HG03097 (cell line): ENCODE results near the gene CLDN19.
"Not testable (repeated sequence)": the region's sequence is repeated elsewhere in the genome, so short reads cannot be mapped to it uniquely, and the experiment has no call there.

ENCODE experiments used
- ATAC-seq: cut with Tn5 transposase; IDR thresholded peaks from one replicate; pipeline ENCODE4 v1.9.1; 2021; ENCODE audit not compliant: unreplicated experiment, low FRiP score

The CLDN19 gene

DNA sequence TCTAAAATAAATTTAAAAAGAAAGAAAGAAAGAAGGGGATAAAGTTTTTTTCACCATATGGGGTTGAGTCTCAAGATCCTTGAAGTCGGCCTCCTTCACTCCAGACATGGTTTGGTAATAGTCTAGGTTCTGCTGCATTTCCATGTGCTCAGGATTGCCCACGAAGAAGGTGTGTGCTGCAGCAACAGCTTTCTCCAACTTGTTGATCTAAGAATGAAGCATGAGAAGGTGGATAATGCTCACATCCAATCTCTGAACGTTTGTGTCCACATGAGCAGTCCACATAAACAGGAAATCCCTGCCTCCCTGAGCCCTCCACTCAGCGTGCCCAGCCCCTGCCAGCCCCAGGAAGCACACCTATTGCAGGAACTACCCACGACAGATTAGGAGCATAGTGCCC lies 22.2 kb upstream of the CLDN19 start:
- ATAC-seq: no peak

DNA sequence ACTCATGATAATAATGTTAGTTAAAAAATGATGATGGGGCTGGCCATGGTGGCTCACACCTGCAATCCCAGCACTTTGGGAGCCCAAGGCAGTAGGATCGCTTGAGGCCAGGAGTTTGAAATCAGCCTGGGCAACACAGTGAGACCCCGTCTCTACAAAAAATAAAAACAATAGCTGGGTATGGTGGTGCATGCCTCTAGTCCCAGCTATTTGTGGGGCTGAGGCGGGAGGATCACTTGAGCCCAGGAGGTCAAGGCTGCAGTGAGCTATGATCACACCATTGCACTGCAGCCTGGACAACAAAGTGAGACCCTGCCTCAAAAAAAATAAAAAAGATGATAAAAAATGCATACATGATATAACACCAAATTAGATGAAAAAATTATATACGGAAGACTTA lies 21.5 kb upstream of the CLDN19 start:
- ATAC-seq: no peak

DNA sequence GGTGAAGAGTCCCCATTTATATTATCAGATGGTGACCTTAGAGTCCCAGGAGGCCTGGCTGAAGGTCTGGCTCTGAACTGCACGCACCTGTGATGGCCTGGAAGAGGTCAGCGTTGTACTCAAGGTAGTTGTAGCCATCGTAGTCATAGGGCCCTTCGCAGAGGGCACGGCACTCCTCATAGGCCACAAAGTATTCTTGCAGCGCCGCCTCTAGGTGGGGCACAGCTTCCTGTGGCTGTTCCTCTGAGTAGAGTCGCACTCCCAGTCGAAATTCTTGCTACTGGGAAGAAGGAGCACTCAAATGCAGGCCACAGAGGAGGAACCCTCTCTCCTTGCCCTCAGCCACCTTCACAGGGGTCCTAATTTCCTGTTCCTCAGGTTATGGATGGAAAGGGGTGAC lies 19.1 kb upstream of the CLDN19 start:
- no peak for ATAC-seq

DNA sequence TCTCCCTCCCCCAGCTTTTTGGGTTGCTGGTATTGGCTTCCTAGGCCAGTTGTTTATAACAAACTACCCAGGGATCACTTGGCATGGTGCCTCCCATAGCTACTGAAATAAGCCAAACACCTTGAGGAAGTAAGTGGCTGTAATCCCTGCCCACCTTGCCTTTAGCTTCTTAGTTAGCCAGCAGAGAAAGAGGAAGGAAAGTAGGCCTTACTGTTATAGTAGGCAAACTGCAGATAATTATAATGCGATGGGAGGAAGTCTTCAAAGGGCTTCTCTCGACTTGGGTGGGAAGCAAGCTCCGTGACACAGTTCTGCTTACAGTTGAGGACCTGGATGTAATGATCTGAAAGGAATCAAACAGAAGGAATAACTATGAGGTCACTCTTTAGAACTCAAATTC lies 18.6 kb upstream of the CLDN19 start:
- ATAC-seq: no peak

DNA sequence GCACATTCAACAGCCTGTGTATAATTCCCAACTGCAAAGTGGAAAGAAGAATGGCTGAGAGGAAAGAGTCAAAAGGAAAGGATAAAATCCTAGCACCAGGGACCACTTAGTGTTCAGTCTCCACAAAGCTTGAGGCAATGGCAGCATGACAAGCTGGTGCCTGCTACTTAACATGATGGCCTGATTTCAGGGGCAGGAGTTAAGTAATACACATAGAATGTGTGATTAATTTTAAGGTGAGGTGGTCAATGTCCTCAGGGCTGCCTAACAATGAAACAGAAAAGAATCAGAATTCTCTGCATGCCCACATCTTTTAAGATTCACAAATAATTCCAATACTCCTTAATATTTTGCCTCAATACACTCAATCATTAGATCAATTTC lies 17.8 kb upstream of the CLDN19 start:
- no peak for ATAC-seq

DNA sequence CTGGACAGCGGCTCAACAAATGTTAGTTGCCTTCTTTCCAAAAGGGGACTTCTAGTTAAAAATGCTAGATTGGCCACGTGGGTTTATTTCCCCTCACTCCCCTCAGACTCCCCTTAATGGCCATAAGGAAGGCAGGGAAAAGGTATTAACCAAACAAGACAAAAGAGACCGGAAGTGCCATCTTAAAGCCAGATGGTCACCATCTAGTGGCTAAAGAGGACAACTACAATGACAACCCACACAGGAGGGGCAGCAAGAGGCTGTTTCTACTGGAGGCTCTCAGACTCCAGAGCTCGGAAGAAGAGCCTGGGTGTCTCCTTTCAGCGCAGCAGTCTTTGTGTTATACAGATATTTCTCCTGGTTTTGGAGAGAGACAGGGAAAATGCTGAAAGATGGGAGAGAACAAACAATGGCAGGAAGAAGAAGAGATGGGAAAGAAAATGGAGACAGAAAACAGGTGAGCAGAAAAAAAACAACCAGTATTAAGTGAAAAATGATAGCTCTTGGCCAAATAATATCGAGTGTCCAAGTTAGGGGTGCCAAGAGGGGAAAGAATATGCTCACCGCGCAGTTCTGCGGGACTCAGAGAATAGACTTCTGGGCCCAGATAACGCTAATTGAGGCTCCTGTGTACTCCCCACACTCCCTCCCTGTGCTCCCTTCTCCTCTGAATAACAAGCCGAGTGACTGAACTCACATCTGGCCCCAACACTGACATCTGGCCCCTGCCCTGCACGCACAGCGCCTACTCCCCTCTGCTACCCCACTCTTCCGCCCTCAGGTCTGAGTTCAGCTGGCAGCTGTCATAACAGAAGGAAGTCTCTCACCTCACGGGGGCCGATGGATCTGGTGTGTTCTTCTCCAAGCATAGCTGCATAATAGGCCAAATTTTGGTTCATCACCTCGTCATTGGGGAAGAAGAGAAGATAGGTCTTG lies 17.2 kb upstream of the CLDN19 start:
- no peak for ATAC-seq

- ATAC-seq: no peak
Measured at GRCh38 chr1:42753070-42753469, 13.0 kb upstream of the CLDN19 start.

DNA sequence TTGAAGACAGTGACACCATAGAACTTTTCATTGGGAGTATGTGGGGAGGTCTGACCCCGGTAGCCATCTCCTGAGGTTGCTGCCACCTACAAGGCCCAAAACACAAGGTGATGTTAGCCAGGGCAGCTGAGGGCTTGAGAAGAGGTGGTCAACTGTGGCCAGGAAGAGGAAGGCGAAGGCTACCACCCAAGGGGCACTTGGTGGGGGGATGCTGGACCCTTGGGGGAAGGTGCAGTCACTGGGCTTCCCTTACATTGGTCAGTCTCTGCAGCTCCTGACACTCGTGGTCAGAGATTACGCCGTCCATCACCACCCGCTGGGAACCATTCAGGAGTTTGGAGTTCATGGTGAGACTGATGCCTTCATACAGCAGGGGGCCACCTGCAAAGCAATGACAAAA lies 12.2 kb upstream of the CLDN19 start:
- ATAC-seq: no peak

GRCh38 chr1:42751511-42752070 lies 11.6 kb upstream of the CLDN19 start:
- not testable (repeated sequence) for ATAC-seq

- no peak for ATAC-seq
Measured at GRCh38 chr1:42750041-42750440, 10.0 kb upstream of the CLDN19 start.

- ATAC-seq: no peak
Measured at GRCh38 chr1:42748461-42749410, 8.7 kb upstream of the CLDN19 start.

GRCh38 chr1:42748021-42748420 lies 8.0 kb upstream of the CLDN19 start:
- no peak for ATAC-seq

GRCh38 chr1:42747125-42747524 lies 7.1 kb upstream of the CLDN19 start:
- no peak for ATAC-seq

GRCh38 chr1:42746436-42747105 lies 6.5 kb upstream of the CLDN19 start:
- no peak for ATAC-seq

DNA sequence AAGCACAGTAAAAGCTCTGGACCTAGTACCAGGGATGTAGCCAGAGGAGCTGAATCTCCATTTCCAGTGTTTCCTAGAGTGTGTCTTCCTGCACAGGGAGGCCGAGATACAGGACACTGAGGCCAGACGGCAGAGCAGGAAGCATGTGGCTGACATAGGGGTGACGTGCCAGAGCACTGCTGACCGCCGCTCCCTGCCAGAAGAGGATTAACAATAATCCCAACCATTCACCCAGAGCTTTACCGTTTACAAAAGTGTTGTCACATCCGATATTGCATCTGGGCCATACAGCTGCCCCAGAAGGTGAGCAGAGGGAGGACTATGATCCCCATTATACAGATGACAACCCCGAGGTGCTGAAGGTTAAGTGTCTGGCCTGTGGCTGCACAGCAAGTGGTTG lies 5.8 kb upstream of the CLDN19 start:
- ATAC-seq: no peak

DNA sequence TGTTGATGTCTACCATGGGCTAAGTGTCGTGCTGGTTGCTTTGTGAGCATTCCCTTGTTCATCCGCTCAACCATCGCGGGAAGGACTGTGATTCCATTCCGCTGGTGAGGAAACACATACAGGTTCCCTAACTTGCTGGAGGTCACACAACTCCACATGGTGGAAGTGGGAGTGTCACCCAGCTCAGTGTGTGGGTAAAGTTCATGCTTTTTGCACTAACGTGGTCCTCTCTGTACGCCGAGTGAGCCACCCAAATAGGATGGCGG lies 4.0 kb upstream of the CLDN19 start:
- no peak for ATAC-seq

DNA sequence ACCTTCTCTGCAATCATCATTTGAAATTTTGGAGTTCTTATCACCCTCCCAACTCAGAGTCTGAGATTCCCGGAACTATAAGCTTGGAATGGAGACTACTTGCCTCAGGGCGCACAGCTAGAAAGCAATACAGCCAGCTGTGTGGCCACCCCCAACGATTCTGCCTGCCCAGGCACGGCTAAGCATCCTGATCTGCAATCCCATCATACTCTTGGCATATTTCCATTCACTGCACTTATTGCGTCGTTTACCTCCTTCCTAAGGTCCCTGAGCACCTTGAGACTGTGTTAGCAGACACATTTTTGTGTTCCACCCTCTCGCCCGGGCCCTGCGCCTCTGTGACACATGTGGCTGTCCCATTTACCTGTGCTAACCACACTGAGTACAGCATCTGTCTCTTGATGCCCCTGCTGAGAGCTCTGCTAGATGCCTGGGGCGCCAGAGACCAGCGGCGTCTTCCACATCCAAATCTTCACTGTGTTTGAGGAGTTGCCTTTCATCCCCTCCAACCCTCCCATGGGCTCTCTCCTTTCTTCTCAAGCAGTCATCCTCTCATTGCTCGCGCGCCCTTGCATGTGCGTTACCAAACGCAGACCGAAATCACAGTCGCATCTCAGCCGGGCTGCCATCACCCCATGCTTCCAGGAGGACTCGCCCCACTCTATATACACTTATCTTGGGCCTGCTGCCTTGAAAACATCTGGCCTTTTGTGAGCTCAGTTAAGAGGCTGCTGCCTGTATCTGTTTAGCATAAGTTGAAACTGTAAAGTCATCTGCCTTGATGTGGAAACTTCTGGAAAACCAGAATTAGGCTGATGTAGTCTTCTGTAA lies 3.5 kb upstream of the CLDN19 start:
- no peak for ATAC-seq

DNA sequence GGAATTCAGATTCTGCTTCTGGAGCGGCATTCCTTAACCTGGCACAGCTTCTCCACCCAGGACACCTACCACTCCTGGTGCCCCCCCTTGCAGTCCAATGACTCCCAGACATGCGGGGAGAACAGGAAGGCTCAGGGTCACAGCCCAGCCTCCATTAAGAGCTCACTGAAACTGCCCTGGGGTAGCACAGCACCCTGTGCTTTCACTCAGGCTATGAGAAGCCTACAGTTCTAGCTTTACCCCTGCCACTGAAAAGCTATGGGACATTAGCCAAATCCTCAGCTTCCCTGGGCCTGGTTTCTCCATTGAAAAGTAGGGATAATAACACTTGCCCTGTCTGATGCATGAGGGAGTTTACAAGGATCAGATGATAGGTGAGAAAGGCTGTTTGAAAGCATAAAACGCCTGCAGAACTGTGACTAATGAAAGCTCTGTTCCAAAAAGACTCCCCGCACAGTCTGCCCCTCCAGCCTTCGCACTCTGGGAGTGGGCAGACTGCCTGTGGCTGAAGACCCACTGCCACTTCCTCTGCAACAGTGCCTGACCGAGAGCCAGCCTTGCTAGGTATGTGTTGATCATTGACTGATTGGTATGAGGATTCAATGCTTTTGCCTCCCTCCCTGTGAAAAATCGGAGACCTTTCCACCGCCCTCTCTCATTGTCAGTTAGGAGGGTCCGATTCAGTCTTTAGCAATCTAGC lies 2.7 kb upstream of the CLDN19 start:
- no peak for ATAC-seq

GRCh38 chr1:42742141-42742540 lies 2.1 kb upstream of the CLDN19 start:
- ATAC-seq: no peak
